Measurements from ENCODE around the gene STXBP5.

GRCh38 chr6:147219463-147219862, 15.2 kb downstream of the STXBP5 start:
- TF ChIP-seq FOXP2 (optimal IDR thresholded peaks at IDR 0.05; ENCODE audit: control extremely low read depth, extremely low read length, insufficient read depth) (no peak), EZH2 (IDR thresholded peaks at IDR 0.05) (no peak), POLR2AphosphoS5 (IDR thresholded peaks at IDR 0.05; ENCODE audit: borderline replicate concordance, low read depth, low read length) (no peak)
